GM12872 (cell line): Measurements from ENCODE around the gene SLC8B1.

Experiments
- CTCF ChIP-seq: IDR thresholded peaks from 3 replicates; pipeline ENCODE4 v1.5.1; 2011; ENCODE audit warnings: low read depth, mild to moderate bottlenecking, low read length, moderate library complexity; ENCODE audit not compliant: insufficient read depth

Gene SLC8B1

GRCh38 chr12:113334786-113335539 lies at the start of gene SLC8B1:
TSS of gene SLC8B1 (minus strand) at chr12:113335109. CDS start at chr12:113332878, 2,231 bp downstream.
- no peak for TF ChIP-seq CTCF

- no peak for TF ChIP-seq CTCF
These were observed 47.3 kb upstream of the SLC8B1 start for GRCh38 chr12:113382206-113382605.

- TF ChIP-seq CTCF, result no peak
These were observed 46.3 kb upstream of the SLC8B1 start for GRCh38 chr12:113381220-113381619.

- TF ChIP-seq CTCF, result no peak
These were observed 43.4 kb upstream of the SLC8B1 start for GRCh38 chr12:113378291-113378690.

- no peak for TF ChIP-seq CTCF
These were observed 40.0 kb upstream of the SLC8B1 start for GRCh38 chr12:113374823-113375428.

- TF ChIP-seq CTCF, result no peak
These were observed 39.1 kb upstream of the SLC8B1 start for GRCh38 chr12:113373969-113374368.

- TF ChIP-seq CTCF, result no peak
These were observed 38.5 kb upstream of the SLC8B1 start for GRCh38 chr12:113373440-113373839.
